Astrocyte of the hippocampus (primary cell): ENCODE results near the gene SLC1A3.
"Not testable (repeated sequence)": the region's sequence is repeated elsewhere in the genome, so short reads cannot be mapped to it uniquely, and the experiment has no call there.

Experiments
- DNase-seq: peaks from one replicate; pipeline ENCODE4 v3.0.0; 2011; ENCODE audit warnings: low read depth, low spot score

SLC1A3 gene

DNA sequence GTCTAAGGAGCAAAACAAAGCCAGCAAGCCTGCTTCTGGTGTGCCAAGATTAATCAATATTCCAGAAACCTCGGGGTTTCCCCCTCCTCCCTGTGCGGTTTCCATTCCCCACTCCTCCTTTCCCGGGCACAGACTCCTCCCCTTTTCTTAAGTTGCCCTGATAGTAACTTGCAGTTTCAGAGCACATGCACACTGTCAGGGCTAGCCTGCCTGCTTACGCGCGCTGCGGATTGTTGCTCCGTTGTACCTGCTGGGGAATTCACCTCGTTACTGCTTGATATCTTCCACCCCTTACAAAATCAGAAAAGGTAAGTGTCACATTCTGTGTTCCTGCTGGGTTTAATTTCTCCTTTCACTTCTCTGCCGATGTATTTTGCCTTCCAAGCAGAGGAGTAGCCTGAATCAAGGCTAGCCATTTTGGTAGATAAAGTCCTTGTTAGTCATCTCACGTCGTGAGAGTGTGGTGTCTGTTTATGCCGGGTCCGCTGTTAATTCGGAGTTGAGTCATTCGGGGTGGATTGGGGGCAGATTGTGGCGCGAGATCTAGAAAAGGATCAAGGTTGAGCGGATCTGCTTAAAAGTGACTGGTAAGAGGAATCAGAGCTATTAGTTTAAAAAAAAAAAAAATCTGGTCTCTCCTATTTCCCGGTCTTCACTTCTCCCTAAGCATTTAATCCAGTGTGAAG, at the start of gene SLC1A3:
SLC1A3 (plus strand) TSS at position 179 of the 686 bp plus-strand sequence. CDS start 1,818 bp downstream, outside the sequence.
- DNase-seq: peak; percentile 89

DNA sequence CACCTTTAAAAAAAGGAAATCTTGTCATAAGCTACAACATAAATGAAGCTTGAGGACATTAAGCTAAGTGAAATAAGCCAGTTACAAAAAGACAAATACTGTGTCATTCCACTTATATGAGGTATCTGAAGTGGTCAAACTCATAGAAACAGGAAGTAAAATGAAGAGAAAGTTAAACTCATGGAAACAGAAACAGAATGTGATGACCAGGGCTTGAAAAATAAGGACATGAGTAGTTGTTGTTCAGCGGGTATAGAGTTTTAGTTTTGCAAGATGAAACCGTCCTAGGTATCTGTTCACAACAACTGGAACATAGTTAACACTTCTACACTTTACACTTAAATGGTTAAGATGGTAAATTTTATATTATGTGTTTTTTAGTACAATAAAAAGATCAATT, 47.8 kb upstream of the SLC1A3 start:
- no peak for DNase-seq

DNA sequence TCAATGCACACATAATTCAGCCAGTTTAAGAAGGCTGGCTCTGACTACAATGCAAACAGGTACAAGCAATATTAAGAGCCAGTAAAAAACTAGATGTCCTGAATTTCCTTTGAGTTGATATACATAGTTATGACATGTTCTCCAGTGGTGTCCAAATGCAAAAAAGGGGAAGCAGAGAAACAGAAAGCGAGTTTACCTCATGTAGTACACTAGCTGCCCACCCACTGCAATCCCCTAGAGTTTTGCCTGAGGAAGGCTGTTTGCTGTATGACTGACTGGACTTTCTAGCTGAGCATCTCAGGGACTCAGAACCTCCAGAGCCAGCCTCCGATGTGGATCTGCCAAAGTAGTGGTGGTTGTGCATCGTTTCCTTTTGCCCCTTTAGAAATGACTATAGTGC, 44.8 kb upstream of the SLC1A3 start:
- DNase-seq: no peak

DNA sequence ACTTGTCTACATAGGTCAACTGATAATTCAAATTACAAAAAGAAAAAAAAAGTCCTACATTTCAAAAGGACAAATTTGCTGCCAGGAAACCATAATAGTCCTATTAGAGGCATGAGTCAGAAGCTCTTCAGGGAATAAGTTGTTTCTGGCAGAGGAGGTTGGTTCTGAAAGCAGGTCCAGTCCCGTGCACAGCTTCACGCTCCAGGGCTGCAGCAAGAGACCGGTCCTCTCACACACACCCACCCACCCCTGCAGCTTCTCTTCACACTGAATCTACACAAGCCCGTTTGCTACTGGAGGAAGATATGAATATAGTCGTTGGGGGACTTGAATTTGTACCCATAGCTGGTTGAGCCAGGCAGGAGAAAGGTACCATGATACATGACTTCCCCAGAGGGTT, 36.9 kb upstream of the SLC1A3 start:
- peak; percentile 76 for DNase-seq

DNA sequence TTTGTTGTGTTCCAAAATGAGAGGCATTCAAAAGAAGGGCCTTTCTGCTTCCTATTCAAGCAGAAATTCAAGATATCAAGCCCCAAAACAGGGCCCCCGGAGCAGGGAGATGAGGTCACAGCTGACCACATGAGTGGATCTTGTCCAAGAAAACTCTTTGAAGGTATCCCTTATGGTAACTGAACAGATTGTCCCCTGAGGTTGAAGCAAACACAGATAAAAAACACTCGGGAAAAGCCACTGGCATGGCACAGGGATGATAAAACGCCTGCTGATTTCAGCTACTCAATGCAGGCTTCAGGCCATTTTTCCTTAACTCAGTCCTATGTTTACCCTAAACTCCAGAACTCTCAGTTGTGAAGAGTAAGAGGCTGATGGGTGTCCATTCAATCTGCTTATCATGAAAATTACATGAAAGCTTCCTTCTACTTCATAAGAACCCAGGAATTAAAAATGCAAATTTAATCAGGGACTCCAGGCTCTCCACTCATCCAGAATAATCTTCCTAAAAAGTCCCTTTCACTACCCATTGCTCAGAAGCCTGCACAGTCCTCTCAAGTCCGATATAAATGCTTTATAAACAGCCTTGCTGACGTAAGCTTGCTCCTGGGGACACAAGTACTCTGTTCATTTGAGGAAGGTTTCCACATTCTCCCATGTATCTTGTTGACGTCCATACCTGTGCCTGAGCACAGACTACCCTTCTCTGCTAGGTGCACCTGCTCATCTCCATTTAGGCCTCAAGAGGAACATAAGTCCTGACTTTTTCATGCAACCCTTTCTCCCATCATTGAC, 35.9 kb upstream of the SLC1A3 start:
- DNase-seq: peak; percentile 93

DNA sequence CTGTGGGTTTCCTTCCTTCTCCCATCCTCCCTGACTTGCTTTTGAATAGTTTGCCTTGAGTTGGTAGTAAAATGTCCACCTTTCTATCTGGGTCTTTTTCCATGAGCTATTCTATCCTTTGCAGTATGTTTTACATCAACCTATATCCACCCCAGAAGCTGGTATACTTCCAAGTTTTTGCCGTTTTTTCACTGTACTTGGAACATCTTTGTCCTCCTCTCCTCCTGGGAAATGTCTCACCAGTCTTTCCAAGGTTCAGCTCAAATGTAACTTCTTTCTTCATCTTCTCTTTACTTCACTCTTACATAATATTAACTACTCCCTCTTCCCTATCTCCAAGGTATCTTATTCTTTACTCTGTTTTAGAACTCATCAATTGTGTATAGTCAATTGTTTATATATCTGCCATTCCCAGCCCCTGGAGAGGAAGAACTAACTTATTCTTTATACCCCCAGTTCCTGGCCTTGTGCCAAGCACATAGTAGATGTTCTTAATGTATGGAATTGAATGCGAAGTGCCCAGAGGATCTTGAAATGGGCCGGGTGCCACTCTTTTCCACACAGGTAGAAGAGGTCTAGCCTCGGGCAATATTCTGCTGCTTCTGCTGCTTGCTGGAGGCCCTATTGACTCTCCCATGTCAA, 34.9 kb upstream of the SLC1A3 start:
- no peak for DNase-seq

DNA sequence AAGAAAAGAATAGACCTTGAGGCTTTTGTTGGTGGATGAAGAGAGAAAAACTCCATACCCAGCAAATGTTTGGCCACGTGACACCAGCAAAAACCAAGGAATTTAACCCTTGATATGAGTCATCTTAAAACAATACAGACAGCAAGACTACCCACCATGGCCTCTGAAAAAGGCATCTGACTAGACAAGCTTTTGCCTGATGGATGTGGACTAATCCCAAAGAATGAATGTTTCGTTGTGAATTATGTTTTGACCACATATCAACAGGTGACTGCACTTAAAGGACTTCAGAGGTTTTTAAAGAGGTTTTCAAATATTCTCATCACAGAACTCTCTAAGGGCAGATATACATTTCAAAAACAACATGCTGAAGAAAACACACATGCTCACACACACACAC, 33.0 kb upstream of the SLC1A3 start:
- DNase-seq: peak; percentile 84

DNA sequence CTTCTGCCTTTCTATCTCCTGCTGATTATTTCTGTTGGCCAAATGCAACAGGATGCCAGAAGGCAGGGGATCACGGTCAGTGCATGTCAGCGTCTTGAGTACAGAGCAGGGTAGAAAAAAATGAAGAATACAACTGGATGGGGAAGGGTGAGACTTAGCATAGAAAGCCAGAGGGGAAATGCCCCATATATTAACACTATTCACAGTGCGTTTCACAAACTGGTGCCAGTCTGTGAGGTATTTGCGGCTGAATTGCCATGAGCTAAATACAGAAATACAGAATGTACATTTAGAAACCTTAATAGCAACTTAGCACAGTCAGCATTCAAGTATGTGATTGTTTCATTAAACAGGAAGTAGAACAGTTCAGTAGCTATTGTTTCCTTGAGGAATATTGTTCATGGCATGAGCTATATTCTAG, 31.0 kb upstream of the SLC1A3 start:
- DNase-seq: peak; percentile 58

DNA sequence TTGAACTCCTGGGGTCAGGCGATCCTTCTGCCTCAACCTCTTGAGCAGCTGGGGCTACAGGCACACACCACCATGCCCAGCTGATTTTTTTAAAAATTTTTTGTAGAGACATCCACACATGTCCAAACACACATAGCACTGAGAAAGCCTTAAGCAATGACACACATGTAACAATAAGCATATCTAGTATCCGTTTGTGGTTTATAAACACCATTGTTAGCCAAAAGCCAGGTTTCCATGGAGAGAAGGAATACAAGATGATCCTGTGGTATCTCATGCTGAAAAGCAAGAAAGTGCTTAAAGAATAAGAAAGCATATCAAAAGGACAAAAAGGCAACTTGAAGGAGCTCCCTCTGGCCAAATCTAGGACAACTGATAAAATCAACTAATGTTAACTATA, 29.7 kb upstream of the SLC1A3 start:
- no peak for DNase-seq

DNA sequence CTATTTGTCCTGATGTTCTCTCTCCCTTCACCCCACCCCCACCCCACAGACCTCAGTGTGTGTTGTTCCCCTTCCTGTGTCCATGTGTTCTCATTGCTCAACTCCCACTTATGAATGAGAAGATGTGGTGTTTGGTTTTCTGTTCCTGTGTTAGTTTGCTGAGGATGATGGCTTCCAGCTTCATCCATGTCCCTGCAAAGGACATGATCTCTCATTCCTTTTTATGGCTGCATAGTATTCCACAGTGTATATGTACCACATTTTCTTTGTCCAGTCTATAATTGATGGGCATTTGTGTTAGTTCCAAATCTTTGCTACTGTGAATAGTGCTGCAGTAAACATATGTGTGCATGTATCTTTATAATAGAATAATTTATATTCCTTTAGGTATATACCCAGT, 26.5 kb upstream of the SLC1A3 start:
- DNase-seq: not testable (repeated sequence)

DNA sequence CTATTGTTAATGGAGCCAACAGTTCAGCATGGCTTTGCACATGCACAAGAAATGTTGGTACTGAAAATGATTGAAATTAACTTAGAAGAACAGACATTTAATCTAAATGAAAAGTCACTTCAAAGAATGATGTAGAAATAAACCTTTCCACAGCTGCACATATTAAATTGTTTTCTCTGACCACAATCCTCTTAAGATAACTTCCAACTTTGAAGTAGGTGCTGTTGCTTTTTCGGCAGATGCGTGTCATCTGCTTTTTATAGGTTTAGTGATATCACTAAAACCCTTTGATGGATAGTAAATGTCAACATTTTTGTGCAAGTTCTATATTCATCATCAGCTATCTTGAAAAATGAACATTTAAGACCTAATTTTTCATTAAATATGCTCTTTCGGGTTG, 25.3 kb upstream of the SLC1A3 start:
- no peak for DNase-seq

DNA sequence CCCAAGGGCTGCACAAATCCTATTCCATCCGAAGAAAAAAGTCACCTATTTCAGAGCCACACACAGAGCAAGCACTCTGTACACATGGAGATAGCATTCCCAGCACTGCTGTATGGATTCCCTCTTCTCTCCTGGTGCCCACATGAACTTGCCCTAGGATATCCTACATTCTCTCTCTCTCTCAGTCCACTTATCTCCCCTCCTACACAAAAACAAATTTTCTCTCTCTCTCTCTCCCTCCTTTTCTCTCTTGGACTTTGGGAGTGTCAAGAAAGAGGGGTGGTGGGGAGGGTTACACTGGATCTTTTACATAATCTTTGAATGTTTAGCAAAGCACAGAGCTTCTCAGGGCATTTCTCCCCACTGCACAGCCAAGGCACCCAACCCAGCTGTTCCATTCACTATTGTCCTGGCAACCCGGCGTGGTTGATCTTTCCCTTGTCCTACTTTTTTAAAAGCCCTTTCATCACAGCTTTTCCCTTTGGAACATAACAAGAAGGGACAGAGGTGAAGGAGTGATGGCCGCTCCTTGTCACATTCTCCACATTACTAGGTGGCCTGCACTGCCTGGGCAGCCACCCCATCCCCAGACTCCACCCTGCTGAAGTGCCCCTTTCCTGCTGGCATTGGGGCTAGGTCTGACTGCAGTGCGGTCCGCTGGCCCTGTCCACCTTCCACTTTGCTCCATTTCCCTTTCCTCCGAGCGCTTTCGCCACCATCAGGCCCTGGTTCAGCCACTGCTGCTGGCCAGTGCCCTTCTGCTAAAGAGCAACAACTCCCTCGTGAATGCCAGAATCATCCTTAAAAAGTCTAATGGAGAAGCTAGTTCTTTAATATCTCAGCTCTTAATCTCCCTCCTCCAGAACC, 22.2 kb upstream of the SLC1A3 start:
- DNase-seq: no peak

DNA sequence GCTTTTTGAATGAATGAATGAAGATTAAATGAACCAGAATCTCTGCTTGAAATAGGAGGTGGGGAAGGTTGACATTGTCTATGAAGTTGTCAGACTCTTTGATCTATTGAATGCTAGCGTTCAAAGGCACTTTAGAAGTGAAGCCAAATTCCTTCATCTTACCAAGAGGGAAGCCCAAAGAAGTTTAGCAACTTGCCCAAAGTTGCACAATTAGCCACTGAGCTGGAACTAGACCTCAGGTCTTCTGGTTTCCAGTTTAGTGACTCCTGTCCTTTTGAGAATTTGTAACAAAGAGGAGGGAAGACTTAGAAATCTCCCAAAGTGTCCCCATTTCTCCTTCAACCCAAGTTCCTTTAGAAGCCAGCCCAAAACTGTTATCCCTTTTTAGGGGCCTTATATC, 20.7 kb upstream of the SLC1A3 start:
- no peak for DNase-seq

DNA sequence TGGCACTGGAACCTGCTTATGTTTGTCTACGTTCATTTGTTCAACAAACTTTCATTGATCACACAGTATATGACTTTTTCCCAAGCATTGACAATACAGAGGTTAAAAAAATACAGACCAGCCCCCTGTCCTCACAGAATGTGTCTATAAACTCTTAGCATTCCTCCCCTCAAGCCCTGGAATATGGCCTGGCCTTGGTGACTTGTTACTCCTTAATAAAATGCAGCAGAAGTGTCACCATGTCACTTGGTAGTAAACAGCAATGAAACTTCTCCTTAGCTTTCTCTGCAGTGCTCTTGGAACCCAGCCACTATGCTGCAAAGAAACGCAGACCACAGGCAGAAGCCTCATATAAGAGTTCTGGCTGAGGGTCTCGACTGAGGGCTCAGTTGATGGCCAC, 19.1 kb upstream of the SLC1A3 start:
- no peak for DNase-seq

DNA sequence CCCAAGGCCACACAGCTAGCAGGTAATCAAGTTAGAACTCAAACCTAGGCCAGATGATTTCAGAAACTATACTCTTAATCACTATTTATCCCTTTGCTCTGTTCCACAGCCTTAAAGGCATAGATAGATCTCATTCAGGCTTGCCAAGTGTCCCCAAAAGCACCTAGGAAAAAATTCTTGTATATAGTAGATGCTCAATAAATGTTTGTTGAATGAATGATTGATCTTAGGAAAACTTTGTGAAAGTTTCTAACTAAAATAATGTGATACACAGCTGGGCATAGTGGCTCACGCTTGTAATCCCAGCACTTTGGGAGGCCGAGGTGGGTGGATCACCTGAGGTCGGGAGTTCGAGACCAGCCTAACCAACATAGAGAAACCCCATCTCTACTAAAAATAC, 16.7 kb upstream of the SLC1A3 start:
- DNase-seq: not testable (repeated sequence)

DNA sequence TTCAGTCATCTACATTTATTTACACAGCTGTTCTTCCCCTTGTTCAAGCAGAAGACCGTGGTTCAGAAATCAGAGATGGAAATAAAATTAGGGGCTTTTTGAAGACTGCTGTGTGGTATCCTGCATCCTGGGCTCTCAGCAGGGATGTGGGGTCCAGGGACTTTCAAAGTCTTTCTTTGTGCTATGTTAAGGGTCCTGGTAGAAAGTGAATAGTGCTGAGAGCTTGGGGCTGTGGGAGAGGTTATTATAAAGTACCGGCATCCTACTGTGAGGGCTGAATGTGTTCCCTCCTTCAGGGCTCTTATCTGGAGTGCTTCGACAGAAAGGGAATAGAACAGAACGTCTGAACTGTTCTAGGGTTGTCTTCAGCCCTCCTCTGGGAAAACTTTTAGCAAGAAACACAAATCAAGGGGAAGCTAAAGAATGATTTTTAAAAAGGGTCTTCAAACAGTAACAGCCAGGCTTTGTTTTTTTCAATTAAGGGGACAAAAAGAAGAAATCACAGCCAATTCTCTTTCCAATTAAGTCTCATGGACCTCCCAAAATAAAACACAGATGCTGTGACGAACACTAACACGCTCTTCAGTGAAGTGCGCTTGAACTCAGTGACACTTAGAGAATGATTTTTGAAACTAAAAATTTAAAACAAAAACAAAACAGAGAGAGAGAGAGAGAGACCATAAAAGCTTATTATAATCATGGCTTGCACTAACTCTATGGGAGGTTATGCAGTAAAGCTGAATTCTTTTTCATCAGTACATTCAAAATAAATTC, 15.7 kb upstream of the SLC1A3 start:
- no peak for DNase-seq

DNA sequence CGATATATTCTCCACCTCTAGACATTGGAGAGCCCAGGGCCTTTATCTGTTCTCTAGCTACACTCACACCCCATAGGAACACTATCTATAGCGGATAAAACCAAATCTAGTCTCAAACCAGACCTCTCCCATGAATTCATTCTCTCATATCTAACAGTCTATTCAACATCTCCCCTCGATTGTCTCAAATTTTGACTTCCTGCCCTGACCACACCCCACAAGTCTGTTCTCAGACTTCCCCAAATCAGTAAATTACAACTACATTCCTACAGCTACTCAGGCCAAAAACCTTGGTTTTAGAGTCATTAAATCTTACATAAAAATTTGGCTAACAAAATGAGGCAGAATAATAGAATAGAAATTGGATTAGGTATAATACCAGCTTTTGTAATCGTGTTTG, 12.5 kb upstream of the SLC1A3 start:
- no peak for DNase-seq

DNA sequence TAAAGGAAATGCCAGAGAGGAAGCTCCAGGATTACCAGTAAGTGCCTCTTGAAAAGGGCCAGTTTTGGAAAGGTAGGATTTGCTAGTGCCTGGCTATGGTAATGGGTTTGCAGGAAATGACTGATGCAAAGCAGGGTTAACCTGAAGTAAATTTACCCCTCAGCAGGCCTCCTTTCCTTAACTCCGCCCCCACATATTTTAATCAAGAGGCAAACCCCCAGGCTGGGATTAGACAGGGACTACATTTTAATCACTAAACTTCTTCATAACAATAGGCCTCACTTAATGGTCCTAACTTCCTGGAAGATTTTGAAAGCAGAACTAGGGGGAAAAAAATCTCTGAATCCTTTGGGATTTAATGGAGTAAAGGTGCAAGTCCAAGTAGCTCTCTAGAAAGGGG, 10.2 kb upstream of the SLC1A3 start:
- DNase-seq: no peak

DNA sequence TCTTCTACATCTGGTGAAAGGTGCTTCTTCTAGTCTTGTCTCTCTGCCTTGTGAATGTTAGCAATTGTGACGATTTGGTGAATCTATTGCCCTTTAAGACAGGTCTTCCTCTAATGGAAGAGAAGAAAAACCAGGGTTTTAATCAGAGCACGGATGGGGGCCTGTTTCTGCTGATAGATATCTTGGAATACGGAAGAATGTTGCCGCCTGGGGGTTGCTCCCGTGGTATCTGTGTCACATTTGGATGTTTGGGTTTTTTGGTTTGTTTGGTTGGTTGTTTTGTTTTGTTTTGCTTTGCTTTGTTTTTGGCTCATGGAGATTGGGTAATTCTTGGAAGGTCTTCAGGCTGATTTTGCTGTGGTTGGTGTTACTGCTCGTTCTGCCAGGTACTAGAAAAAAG, 9.7 kb upstream of the SLC1A3 start:
- DNase-seq: no peak

DNA sequence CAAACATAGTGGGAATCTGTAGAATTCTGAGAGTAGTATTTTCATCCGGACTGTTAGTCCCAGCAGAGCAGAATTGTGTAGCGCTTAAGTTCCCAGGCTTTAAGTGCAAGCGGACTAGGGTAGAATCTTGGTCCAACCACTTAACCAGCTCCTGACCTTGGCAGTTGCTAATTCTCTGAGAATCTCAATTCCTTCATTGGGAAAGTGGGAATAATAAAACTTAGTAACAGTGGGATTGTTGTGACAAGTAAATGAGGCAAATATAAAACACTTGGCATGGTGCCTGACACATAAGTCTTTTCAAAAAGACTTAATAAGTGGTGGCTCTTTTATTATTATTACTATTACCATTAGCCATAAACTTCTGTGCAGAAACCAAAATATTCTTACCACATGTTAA, 8.4 kb upstream of the SLC1A3 start:
- DNase-seq: no peak
